WTC11 (cell line): ENCODE measurements around the gene GALNT18. TPM values are rescaled to one million over a fixed set of nuclear protein-coding genes. Genes with fewer than 3 reads are reported as not detected.

ENCODE experiments used
- ATAC-seq: fragments of 200-7000 bp; cut with Tn5 transposase; 2 replicates; pipeline ENCODE4 v1.10.0; 2021; ENCODE audit warnings: mild to moderate bottlenecking, moderate library complexity
- CTCF ChIA-PET: fragments of 300-600 bp; sonication (Branson Sonifier 250); formaldehyde crosslinking; loops from one replicate; lab custom pipeline; 2021; ENCODE audit warnings: antibody characterized with exemption; lab: Charles Lee
- POLR2A ChIA-PET: fragments of 350-600 bp; sonication (Branson Sonifier 250); formaldehyde crosslinking; loops from one replicate; lab custom pipeline; 2021; ENCODE audit warnings: antibody characterized with exemption; lab: Charles Lee
- DNase-seq: peaks from one replicate; pipeline ENCODE4 v3.0.0; 2021; ENCODE audit warnings: low spot score
- H3K27ac Mint-ChIP-seq: 2 replicates; pipeline ENCODE4 v1.8.0; 2021; ENCODE audit warnings: mixed read lengths
- H3K27me3 Mint-ChIP-seq: 2 replicates; pipeline ENCODE4 v1.8.0; 2021; ENCODE audit warnings: low read depth, mild to moderate bottlenecking, moderate library complexity, mixed read lengths
- H3K36me3 Mint-ChIP-seq: 2 replicates; pipeline ENCODE4 v1.8.0; 2021; ENCODE audit warnings: mixed read lengths
- H3K4me1 Mint-ChIP-seq: 2 replicates; pipeline ENCODE4 v1.8.0; 2022; ENCODE audit warnings: mixed read lengths
- H3K4me3 Mint-ChIP-seq: 2 replicates; pipeline ENCODE4 v1.8.0; 2021; ENCODE audit warnings: mild to moderate bottlenecking, moderate library complexity, mixed read lengths
- H3K9me3 Mint-ChIP-seq: 2 replicates; pipeline ENCODE4 v1.8.0; 2021; ENCODE audit warnings: mixed read lengths
- ELF4 ChIP-seq: sonication (generic); formaldehyde crosslinking; IDR thresholded peaks from 2 replicates; pipeline ENCODE4 v1.8.1; 2022; ENCODE audit warnings: low read depth, mild to moderate bottlenecking, moderate library complexity, missing genetic modification reagents
- GRHL2 ChIP-seq: fragments of 250-450 bp; sonication (Bioruptor Pico); IDR thresholded peaks from 2 replicates; pipeline ENCODE4 v1.8.0; 2022; ENCODE audit warnings: mild to moderate bottlenecking, moderate library complexity; ENCODE audit not compliant: insufficient replicate concordance, severe bottlenecking
- KAT7 ChIP-seq: sonication (generic); formaldehyde crosslinking; IDR thresholded peaks from 2 replicates; pipeline ENCODE4 v1.8.1; 2023; ENCODE audit warnings: missing genetic modification reagents, mild to moderate bottlenecking, borderline replicate concordance
- SOX15 ChIP-seq: fragments of 250-450 bp; sonication (Bioruptor Pico); IDR thresholded peaks from 2 replicates; pipeline ENCODE4 v1.9.0; 2021; ENCODE audit warnings: mild to moderate bottlenecking
- TEAD4 ChIP-seq: sonication (generic); formaldehyde crosslinking; IDR thresholded peaks from 2 replicates; pipeline ENCODE4 v1.8.0; 2022; ENCODE audit warnings: mild to moderate bottlenecking, missing genetic modification reagents
- ZNF121 ChIP-seq: sonication (generic); formaldehyde crosslinking; IDR thresholded peaks from 2 replicates; pipeline ENCODE4 v1.8.0; 2023; ENCODE audit warnings: missing genetic modification reagents
- ZNF138 ChIP-seq: sonication (generic); formaldehyde crosslinking; conservative IDR thresholded peaks from 2 replicates; pipeline ENCODE4 v1.8.1; 2022; ENCODE audit warnings: mild to moderate bottlenecking, moderate library complexity, missing genetic modification reagents
- ZNF232 ChIP-seq: sonication (generic); formaldehyde crosslinking; IDR thresholded peaks from 2 replicates; pipeline ENCODE4 v1.8.0; 2022; ENCODE audit warnings: mild to moderate bottlenecking, missing genetic modification reagents
- ZNF396 ChIP-seq: fragments of 250-450 bp; sonication (Bioruptor Pico); IDR thresholded peaks from 2 replicates; pipeline ENCODE4 v1.8.0; 2021; ENCODE audit warnings: mild to moderate bottlenecking, moderate library complexity, borderline replicate concordance
- total RNA-seq: library from RNA; stranded (reverse); gene quantifications from 3 replicates; pipeline ENCODE4 v1.2.3, GENCODE V29; 2021
- TF ChIP-seq, protein P1 (sequence below): fragments of 250-450 bp; sonication (Bioruptor Pico); IDR thresholded peaks from 2 replicates; pipeline ENCODE4 v1.8.0; 2021; ENCODE audit warnings: mild to moderate bottlenecking
- TF ChIP-seq, protein P2 (sequence below): fragments of 200-600 bp; IDR thresholded peaks from 2 replicates; pipeline ENCODE4 v1.8.0; 2022; ENCODE audit warnings: antibody characterized with exemption
- TF ChIP-seq, protein P3 (sequence below): sonication (generic); formaldehyde crosslinking; conservative IDR thresholded peaks from 2 replicates; pipeline ENCODE4 v1.8.1; 2023; ENCODE audit warnings: mild to moderate bottlenecking, low read depth, missing genetic modification reagents, moderate library complexity
- TF ChIP-seq, protein P4 (sequence below): sonication (generic); formaldehyde crosslinking; conservative IDR thresholded peaks from 2 replicates; pipeline ENCODE4 v1.8.1; 2022; ENCODE audit warnings: mild to moderate bottlenecking, missing genetic modification reagents
- TF ChIP-seq, protein P5 (sequence below): sonication (generic); formaldehyde crosslinking; IDR thresholded peaks from 2 replicates; pipeline ENCODE4 v1.8.1; 2022; ENCODE audit warnings: mild to moderate bottlenecking, missing genetic modification reagents, moderate library complexity, borderline replicate concordance
- TF ChIP-seq, protein P6 (sequence below): fragments of 250-450 bp; sonication (Bioruptor Pico); IDR thresholded peaks from 2 replicates; pipeline ENCODE4 v1.9.0; 2021; ENCODE audit warnings: mild to moderate bottlenecking
- TF ChIP-seq, protein P7 (sequence below): sonication (generic); formaldehyde crosslinking; IDR thresholded peaks from 2 replicates; pipeline ENCODE4 v1.8.1; 2023; ENCODE audit warnings: mild to moderate bottlenecking, moderate library complexity, missing genetic modification reagents

The GALNT18 gene
- total RNA-seq, 1 experiment from 2014 or later: 5.0 TPM

DNA sequence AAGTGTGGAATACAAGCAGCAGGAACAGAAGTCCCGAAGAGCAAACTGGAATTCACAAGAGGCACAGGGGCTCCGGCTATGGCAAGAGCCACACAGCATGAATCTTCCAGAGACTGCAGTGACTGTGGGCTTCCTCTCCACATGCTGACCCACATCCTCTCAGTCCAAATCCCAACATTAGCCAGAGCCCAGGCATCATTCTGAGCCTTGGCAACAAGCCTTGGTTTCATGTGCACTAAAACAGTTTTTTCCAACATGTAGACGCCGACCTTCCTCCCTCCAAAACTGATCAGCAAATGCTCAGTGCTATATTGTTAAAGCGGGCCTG, 177.0 kb downstream of the GALNT18 start (continued):
- TF ChIP-seq, protein P1, sequence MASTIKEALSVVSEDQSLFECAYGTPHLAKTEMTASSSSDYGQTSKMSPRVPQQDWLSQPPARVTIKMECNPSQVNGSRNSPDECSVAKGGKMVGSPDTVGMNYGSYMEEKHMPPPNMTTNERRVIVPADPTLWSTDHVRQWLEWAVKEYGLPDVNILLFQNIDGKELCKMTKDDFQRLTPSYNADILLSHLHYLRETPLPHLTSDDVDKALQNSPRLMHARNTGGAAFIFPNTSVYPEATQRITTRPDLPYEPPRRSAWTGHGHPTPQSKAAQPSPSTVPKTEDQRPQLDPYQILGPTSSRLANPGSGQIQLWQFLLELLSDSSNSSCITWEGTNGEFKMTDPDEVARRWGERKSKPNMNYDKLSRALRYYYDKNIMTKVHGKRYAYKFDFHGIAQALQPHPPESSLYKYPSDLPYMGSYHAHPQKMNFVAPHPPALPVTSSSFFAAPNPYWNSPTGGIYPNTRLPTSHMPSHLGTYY (CRISPR knock-in tag): no peak
- TF ChIP-seq ZNF232 (no peak), ZNF396 (CRISPR knock-in tag) (no peak), GRHL2 (CRISPR knock-in tag) (no peak)
- TF ChIP-seq, protein P2, sequence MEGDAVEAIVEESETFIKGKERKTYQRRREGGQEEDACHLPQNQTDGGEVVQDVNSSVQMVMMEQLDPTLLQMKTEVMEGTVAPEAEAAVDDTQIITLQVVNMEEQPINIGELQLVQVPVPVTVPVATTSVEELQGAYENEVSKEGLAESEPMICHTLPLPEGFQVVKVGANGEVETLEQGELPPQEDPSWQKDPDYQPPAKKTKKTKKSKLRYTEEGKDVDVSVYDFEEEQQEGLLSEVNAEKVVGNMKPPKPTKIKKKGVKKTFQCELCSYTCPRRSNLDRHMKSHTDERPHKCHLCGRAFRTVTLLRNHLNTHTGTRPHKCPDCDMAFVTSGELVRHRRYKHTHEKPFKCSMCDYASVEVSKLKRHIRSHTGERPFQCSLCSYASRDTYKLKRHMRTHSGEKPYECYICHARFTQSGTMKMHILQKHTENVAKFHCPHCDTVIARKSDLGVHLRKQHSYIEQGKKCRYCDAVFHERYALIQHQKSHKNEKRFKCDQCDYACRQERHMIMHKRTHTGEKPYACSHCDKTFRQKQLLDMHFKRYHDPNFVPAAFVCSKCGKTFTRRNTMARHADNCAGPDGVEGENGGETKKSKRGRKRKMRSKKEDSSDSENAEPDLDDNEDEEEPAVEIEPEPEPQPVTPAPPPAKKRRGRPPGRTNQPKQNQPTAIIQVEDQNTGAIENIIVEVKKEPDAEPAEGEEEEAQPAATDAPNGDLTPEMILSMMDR: no peak
- TF ChIP-seq, protein P3, sequence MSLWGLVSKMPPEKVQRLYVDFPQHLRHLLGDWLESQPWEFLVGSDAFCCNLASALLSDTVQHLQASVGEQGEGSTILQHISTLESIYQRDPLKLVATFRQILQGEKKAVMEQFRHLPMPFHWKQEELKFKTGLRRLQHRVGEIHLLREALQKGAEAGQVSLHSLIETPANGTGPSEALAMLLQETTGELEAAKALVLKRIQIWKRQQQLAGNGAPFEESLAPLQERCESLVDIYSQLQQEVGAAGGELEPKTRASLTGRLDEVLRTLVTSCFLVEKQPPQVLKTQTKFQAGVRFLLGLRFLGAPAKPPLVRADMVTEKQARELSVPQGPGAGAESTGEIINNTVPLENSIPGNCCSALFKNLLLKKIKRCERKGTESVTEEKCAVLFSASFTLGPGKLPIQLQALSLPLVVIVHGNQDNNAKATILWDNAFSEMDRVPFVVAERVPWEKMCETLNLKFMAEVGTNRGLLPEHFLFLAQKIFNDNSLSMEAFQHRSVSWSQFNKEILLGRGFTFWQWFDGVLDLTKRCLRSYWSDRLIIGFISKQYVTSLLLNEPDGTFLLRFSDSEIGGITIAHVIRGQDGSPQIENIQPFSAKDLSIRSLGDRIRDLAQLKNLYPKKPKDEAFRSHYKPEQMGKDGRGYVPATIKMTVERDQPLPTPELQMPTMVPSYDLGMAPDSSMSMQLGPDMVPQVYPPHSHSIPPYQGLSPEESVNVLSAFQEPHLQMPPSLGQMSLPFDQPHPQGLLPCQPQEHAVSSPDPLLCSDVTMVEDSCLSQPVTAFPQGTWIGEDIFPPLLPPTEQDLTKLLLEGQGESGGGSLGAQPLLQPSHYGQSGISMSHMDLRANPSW: no peak
- TF ChIP-seq, protein P4, sequence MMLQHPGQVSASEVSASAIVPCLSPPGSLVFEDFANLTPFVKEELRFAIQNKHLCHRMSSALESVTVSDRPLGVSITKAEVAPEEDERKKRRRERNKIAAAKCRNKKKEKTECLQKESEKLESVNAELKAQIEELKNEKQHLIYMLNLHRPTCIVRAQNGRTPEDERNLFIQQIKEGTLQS: no peak
- TF ChIP-seq, all 79 proteins: peak for 0

DNA sequence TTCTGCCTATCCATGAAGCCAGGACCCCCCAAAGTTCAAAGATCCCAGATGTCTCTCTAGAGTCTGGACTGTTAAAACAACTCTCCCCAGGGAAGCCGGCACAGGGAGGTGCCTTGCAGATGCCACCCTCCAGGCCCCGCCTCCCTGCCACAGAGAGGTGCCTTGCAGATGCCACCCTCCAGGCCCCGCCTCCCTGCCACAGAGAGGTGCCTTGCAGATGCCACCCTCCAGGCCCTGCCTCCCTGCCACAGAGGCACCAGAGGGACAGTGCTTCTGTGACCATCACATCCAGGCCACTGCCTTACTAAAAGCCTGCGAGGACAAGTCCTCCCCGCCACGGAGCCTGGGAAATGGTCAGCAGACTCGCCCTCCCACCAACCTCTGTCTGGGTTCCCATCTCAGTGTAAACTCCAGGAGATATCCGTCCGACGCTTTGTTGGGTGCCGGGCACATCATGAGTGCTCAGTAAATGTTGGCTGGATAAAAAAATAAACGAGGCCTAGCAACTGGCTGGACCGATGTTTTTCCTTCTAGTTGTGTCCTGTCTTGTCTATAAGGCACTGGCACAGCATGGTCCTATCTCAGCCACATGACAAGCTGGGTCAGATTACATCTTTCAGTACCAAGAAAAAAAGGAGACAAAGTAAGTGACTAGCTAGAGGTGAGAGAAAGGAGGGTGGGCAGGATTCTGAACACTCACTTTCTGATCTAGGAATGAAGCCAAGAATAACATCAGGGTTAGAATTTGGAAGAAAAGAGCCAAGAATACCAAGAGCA, 177.6 kb downstream of the GALNT18 start:
- Mint-ChIP-seq H3K27ac (no peak overlapping the region), H3K9me3 (0 out of 2 replicates have a peak, but pooled peaks cover 4% of the 10 kb centered on the region), H3K36me3 (no peaks in the 10 kb centered on the region), H3K4me3 (no peak overlapping the region), H3K27me3 (no peaks in the 10 kb centered on the region; the same call in 1 of the 2 replicates), H3K4me1 (peaks cover 16% of the 10 kb centered on the region)
- DNase-seq (no peak), ATAC-seq (no peak)
- POLR2A ChIA-PET: no interaction called here
- TF ChIP-seq ZNF121 (CRISPR knock-in tag): no peak
- no peak for TF ChIP-seq ZNF138 (CRISPR knock-in tag)
- TF ChIP-seq KAT7 (CRISPR knock-in tag): no peak
- TF ChIP-seq, protein P5, sequence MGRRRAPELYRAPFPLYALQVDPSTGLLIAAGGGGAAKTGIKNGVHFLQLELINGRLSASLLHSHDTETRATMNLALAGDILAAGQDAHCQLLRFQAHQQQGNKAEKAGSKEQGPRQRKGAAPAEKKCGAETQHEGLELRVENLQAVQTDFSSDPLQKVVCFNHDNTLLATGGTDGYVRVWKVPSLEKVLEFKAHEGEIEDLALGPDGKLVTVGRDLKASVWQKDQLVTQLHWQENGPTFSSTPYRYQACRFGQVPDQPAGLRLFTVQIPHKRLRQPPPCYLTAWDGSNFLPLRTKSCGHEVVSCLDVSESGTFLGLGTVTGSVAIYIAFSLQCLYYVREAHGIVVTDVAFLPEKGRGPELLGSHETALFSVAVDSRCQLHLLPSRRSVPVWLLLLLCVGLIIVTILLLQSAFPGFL: no peak
- TF ChIP-seq, protein P2: no peak
- no peak for TF ChIP-seq SOX15
- no peak for TF ChIP-seq ZNF396 (CRISPR knock-in tag)
- TF ChIP-seq, protein P6, sequence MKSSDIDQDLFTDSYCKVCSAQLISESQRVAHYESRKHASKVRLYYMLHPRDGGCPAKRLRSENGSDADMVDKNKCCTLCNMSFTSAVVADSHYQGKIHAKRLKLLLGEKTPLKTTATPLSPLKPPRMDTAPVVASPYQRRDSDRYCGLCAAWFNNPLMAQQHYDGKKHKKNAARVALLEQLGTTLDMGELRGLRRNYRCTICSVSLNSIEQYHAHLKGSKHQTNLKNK: no peak
- no peak for TF ChIP-seq ELF4
- TF ChIP-seq, protein P7, sequence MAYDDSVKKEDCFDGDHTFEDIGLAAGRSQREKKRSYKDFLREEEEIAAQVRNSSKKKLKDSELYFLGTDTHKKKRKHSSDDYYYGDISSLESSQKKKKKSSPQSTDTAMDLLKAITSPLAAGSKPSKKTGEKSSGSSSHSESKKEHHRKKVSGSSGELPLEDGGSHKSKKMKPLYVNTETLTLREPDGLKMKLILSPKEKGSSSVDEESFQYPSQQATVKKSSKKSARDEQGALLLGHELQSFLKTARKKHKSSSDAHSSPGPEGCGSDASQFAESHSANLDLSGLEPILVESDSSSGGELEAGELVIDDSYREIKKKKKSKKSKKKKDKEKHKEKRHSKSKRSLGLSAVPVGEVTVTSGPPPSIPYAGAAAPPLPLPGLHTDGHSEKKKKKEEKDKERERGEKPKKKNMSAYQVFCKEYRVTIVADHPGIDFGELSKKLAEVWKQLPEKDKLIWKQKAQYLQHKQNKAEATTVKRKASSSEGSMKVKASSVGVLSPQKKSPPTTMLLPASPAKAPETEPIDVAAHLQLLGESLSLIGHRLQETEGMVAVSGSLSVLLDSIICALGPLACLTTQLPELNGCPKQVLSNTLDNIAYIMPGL (CRISPR knock-in tag): no peak
- no peak for TF ChIP-seq TEAD4
- CTCF ChIA-PET: no interaction called here
